Lower leg skin (tissue), 3 donors: ENCODE data around the gene CCL3.

Source experiments
- POLR2A ChIP-seq, 2 donors: fragments of 450-650 bp; IDR thresholded peaks; one replicate each; pipeline ENCODE4 v1.6.1; 2016 to 2017; ENCODE audit warnings: antibody characterized with exemption in 2 of 2, mild to moderate bottlenecking in 1 of 2, moderate library complexity in 1 of 2
- TF ChIP-seq, protein P1 (sequence below), 3 donors: fragments of 450-650 bp; IDR thresholded peaks; one replicate each; pipeline ENCODE4 v1.5.1; 2016; ENCODE audit warnings: antibody characterized with exemption in 3 of 3, mild to moderate bottlenecking in 3 of 3, moderate library complexity in 2 of 3

DNA sequence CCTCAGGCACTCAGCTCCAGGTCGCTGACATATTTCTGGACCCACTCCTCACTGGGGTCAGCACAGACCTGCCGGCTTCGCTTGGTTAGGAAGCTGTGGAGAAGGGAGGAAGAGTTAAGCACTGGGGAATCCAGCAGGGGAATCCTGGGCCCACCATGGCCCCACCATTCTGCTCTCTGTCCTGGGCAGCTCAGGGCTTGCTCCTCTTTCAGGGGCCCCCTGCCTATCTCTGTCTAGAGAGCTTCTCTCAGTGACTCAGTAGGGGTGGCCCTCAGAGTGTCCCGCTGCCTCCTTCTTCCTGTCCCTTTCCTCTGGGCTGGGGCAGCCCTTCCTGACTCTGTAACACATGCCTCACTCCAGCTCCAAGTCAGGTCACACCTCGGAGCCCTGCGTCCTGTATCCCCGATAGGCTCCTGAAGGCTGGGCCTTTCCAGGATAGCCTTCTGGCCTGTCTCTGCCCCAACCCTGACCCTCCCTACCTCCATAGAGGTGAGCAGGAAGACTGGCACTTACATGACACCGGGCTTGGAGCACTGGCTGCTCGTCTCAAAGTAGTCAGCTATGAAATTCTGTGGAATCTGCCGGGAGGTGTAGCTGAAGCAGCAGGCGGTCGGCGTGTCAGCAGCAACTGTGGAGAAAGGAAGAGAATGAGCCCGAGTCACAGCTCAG lies 1.1 kb downstream of the CCL3 start:
- TF ChIP-seq, protein P1, sequence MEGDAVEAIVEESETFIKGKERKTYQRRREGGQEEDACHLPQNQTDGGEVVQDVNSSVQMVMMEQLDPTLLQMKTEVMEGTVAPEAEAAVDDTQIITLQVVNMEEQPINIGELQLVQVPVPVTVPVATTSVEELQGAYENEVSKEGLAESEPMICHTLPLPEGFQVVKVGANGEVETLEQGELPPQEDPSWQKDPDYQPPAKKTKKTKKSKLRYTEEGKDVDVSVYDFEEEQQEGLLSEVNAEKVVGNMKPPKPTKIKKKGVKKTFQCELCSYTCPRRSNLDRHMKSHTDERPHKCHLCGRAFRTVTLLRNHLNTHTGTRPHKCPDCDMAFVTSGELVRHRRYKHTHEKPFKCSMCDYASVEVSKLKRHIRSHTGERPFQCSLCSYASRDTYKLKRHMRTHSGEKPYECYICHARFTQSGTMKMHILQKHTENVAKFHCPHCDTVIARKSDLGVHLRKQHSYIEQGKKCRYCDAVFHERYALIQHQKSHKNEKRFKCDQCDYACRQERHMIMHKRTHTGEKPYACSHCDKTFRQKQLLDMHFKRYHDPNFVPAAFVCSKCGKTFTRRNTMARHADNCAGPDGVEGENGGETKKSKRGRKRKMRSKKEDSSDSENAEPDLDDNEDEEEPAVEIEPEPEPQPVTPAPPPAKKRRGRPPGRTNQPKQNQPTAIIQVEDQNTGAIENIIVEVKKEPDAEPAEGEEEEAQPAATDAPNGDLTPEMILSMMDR (IDR thresholded peaks at IDR 0.05): no peak
- no peak for TF ChIP-seq POLR2A (IDR thresholded peaks at IDR 0.05)
